H1 (cell line): ENCODE measurements around the gene NSUN2.

Experiments used
- ASH2L ChIP-seq: fragments of 200-600, 300-600 bp; sonication (generic); IDR thresholded peaks from one replicate; pipeline ENCODE4 v1.7.1; 2017; ENCODE audit warnings: low read length
- BRCA1 ChIP-seq: IDR thresholded peaks from 2 replicates; pipeline ENCODE4 v1.6.1; 2012; ENCODE audit warnings: low read depth, low read length, improper control_type of control experiment
- EP300 ChIP-seq, 2 experiments: IDR thresholded peaks; 1 replicate in 1 of 2; 2 replicates in 1 of 2; pipeline ENCODE4 v1.6.1; 2011 to 2012; ENCODE audit warnings: low read depth in 2 of 2, low read length in 2 of 2, mild to moderate bottlenecking in 2 of 2, borderline replicate concordance in 1 of 2, inconsistent platforms in 1 of 2, moderate library complexity in 1 of 2
- POLR2A ChIP-seq, 2 experiments: IDR thresholded peaks; 1 replicate in 1 of 2; 2 replicates in 1 of 2; pipeline ENCODE4 v1.6.1; 2011; ENCODE audit warnings: low read depth in 2 of 2, low read length in 2 of 2, mild to moderate bottlenecking in 2 of 2; ENCODE audit errors: control extremely low read depth in 1 of 2
- SIRT6 ChIP-seq: IDR thresholded peaks from one replicate; pipeline ENCODE4 v1.7.1; 2012; ENCODE audit warnings: low read length, inconsistent platforms
- TF ChIP-seq, protein P1 (sequence below), 3 experiments: IDR thresholded peaks; 1 replicate in 2 of 3; 2 replicates in 1 of 3; pipeline versions ENCODE4 v1.5.1 to v1.6.1; 2011; ENCODE audit warnings: low read length in 3 of 3, mild to moderate bottlenecking in 3 of 3, inconsistent platforms in 2 of 3, low read depth in 1 of 3, moderate library complexity in 1 of 3; ENCODE audit not compliant: insufficient read depth in 1 of 3; ENCODE audit errors: control extremely low read depth in 1 of 3

DNA sequence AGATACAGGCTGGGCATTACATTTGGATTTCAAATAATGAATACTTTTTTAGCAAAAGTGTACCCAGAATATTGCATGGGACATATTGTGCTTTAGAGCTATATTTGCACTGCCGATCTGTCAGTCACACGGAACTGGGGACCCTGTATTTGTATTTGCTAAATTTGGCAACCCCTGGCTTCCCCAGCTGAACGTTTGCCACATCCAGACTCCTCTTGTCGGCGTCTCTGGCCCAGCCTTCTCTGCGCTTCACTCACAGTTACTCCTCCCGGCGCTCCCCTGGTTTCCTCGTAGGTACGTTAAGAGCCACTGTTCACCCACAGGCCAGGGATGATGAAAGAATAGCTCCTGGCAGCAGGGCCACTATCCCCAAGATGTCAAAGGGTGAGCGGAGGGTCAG lies 58.7 kb downstream of the NSUN2 start:
- TF ChIP-seq ASH2L (no peak), POLR2A (IDR thresholded peaks at IDR 0.05; ENCODE audit: control extremely low read depth in 1 of 2, low read depth in 2 of 2, low read length in 2 of 2) (no peak), SIRT6 (no peak), EP300 (IDR thresholded peaks at IDR 0.05; ENCODE audit: borderline replicate concordance in 1 of 2, low read depth in 2 of 2, low read length in 2 of 2) (no peak), BRCA1 (no peak)
- TF ChIP-seq, protein P1, sequence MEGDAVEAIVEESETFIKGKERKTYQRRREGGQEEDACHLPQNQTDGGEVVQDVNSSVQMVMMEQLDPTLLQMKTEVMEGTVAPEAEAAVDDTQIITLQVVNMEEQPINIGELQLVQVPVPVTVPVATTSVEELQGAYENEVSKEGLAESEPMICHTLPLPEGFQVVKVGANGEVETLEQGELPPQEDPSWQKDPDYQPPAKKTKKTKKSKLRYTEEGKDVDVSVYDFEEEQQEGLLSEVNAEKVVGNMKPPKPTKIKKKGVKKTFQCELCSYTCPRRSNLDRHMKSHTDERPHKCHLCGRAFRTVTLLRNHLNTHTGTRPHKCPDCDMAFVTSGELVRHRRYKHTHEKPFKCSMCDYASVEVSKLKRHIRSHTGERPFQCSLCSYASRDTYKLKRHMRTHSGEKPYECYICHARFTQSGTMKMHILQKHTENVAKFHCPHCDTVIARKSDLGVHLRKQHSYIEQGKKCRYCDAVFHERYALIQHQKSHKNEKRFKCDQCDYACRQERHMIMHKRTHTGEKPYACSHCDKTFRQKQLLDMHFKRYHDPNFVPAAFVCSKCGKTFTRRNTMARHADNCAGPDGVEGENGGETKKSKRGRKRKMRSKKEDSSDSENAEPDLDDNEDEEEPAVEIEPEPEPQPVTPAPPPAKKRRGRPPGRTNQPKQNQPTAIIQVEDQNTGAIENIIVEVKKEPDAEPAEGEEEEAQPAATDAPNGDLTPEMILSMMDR (IDR thresholded peaks at IDR 0.05; ENCODE audit: control extremely low read depth in 1 of 3, insufficient read depth in 1 of 3, low read depth in 1 of 3, low read length in 3 of 3) = no peak
